GM18951 (cell line): ENCODE data around the gene OGN.

Experiments
- POLR2A ChIP-seq: IDR thresholded peaks from 4 replicates; pipeline ENCODE4 v1.6.1; 2011; ENCODE audit warnings: mild to moderate bottlenecking; ENCODE audit not compliant: insufficient read length, insufficient read depth; ENCODE audit errors: extremely low read depth
- in situ Hi-C: fragments of 300-500 bp; cut with MboI; formaldehyde crosslinking; loops from one replicate; pipeline ENCODE4 v1.12.0; 2022; ENCODE audit warnings: low sequenced_read_pairs, mixed read lengths, inconsistent platforms; ENCODE audit not compliant: unreplicated experiment

OGN gene, protein sequence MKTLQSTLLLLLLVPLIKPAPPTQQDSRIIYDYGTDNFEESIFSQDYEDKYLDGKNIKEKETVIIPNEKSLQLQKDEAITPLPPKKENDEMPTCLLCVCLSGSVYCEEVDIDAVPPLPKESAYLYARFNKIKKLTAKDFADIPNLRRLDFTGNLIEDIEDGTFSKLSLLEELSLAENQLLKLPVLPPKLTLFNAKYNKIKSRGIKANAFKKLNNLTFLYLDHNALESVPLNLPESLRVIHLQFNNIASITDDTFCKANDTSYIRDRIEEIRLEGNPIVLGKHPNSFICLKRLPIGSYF

DNA sequence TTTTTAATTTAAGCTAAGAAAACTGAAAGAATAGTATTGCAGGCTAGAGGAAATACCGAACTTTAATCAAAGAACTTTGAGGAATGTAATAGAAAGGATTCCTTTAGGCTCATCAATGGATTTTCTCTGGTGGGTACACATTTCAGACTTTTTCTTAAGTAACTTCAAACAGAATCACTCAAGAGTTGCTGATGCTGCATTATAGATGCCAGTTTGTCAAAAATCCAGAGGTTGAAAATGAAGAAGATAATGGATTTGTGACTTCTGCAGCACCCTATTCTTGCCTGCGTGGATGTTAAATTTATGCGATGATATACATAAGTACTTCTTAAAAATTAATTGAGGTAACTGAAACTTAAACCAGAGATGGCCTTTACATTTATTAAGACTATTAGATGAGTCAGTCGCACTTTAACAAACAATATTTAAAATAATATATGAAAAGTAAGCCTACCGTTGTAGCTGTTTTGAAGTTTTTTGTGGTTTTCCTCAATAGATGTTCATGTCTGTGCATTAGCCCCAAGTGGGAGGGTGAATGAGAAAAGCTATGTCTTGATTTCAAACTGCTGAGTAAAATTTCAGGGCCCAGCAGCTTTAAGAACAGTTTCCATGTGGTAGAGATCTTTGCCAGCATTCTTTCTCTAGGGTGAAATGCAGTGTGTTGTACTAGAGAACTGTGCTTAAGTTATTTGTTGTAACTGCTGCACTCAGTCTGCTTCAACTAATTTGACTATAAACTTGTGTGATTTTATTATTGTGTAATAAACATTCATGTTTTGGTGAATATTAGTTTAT is at the start of gene OGN:
OGN (minus strand) TSS at position 537 of the 795 bp plus-strand sequence. CDS start 1,171 bp downstream, outside the sequence.
- in situ Hi-C loops, result no loop called here
- no peak for TF ChIP-seq POLR2A

- in situ Hi-C loops, result no loop called here
- no peak for TF ChIP-seq POLR2A
Observed at GRCh38 chr9:92446536-92446935, 42.2 kb upstream of the OGN start.

GRCh38 chr9:92444841-92445240 is 40.5 kb upstream of the OGN start:
- in situ Hi-C loops, result no loop called here
- no peak for TF ChIP-seq POLR2A

DNA sequence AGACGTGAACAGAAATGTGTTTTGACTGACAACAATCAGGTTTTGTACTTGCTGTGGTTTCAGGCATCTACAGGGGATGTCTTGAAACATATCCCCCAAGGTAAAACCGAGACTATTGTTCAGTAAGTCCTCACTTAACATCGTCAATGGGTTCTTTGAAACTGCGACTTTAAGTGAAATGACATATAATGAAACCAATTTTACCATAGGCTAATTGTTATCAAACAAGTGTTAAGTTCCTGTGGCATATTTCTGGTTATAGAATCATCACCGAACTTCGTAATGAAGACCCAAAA is 36.3 kb upstream of the OGN start:
- TF ChIP-seq POLR2A, result no peak
- in situ Hi-C loops, result no loop called here

DNA sequence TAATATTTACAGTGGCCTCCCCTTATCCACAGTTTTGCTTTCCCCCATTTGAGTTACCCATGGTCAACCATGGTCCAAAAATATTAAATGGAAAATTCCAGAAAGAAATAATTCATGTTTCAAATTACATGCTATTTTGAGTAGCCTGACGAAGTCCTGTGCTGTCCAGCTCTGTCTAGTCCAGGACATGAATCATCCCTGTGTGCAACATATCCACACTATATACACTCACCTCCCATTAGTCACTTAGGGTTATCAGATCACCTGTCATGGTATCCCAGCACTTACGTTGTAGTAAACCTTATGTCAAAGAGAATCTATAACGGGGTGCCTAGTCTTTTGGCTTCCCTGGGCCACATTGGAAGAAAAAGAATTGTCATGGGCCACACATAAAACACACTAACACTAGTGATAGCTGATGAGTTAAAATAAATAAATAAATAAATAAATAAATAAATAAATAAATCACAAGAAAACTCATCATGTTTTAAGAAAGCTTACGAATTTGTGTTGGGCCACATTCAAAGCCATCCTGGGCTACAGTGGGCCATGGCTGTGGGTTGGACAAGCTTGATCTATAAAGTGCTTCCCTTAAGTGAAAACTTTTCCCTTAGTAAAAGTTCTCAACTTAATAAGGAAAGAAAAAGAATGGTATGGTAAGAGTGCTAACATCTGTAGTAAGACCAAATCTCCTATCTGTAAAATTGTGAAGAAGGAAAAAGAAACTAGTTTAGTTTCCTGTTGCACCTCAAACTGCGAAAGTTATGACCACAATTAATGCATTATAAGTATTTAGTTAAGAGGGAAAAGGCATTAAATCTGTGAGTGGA is 35.8 kb upstream of the OGN start:
- in situ Hi-C loops, result no loop called here

GRCh38 chr9:92438900-92439526 is 34.6 kb upstream of the OGN start:
- in situ Hi-C loops, result no loop called here
- TF ChIP-seq POLR2A, result no peak

More for the DNA sequence above, 35.8 kb upstream of the OGN start:
- TF ChIP-seq POLR2A, result no peak

DNA sequence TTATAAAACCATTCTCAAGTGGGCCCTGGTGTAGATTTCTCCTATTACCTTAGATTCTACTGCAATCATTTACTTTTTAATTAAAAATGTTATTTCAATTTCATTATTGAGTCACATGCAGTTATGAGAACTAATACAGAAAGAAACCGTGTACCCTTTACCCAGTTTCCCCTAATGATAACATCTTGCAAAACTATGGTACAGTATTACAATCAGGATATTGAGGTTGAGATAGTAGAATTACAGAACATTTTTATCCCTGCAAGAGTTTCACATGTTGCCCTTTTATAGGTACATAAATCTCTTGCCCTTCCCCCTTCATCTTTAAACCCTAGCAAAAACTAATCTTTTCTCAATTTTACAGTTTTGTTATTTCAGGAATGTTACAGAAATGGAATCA is 30.9 kb upstream of the OGN start:
- TF ChIP-seq POLR2A, result no peak
- in situ Hi-C loops, result no loop called here

- in situ Hi-C loops, result no loop called here
- no peak for TF ChIP-seq POLR2A
Observed at GRCh38 chr9:92432972-92433548, 28.7 kb upstream of the OGN start.

DNA sequence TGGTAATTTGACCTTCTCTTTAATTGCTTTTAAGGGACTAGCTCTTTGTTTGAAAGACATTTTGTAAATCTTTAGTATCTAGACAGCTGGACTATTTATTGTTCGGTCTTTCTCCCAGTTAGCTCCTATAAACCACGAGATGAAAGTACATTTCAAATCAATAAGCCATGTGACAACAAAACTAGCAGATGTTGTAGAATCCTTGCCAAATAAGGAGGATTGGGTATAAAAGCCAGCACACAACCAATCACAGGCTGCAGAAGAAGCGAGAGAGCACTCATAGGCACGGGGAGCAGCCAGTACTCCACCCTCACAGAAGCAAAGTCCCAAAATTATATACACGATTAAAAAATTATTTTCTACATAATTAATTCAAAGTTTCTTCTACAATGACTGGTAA is 28.0 kb upstream of the OGN start:
- no peak for TF ChIP-seq POLR2A
- in situ Hi-C loops, result no loop called here

- in situ Hi-C loops, result no loop called here
Observed at GRCh38 chr9:92429836-92430235, 25.5 kb upstream of the OGN start.

GRCh38 chr9:92426501-92427145 is 22.2 kb upstream of the OGN start:
- in situ Hi-C loops, result no loop called here
- no peak for TF ChIP-seq POLR2A

More at GRCh38 chr9:92429836-92430235, 25.5 kb upstream of the OGN start:
- no peak for TF ChIP-seq POLR2A

DNA sequence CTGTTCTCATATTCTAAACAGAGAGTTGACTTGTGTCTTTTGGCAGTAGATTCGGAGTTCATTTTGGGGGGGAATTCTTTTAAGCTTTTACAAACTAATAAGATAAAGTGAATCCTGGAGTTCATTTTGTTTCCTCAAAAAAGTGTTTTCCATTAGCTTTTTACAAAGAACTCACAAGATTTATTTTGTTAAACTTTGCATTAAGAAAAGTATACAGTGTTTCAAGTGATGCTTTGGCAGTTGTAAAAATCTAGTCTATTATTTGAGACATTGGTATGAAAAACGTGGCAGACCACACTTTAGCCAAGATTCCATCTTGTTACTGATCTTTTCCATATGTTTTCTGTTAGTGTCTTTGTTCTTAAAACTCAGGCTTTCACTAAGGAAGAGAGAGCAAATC is 21.1 kb upstream of the OGN start:
- no peak for TF ChIP-seq POLR2A
- in situ Hi-C loops, result no loop called here
